ENCODE data around the gene SOCS7. TPM values are rescaled to one million over a fixed set of nuclear protein-coding genes. Genes with fewer than 3 reads are reported as not detected.

SOCS7 gene
- total and polyA plus RNA-seq, 2 donors: 3.5 to 10.4 TPM

GRCh38 chr17:38420518-38420917, 68.9 kb downstream of the SOCS7 start:
- H3K27ac ChIP-seq (ENCODE audit: low read depth in 1 of 2, low read length in 1 of 2): no peak overlapping the region
- H3K4me1 ChIP-seq (ENCODE audit: control insufficient read depth in 2 of 2, insufficient read depth in 2 of 2, low read length in 2 of 2): peaks cover 38 to 72% of the 10 kb centered on the region in 2 donors
- no peaks in the 10 kb centered on the region for H3K36me3 ChIP-seq (ENCODE audit: control insufficient read depth in 2 of 2, insufficient read depth in 2 of 2, low read length in 1 of 2)
- H3K4me3 ChIP-seq (ENCODE audit: low read length in 2 of 2): no peak overlapping the region
- peaks cover 0 to 48% of the 10 kb centered on the region in 2 donors for H3K27me3 ChIP-seq (ENCODE audit: control insufficient read depth in 2 of 2, insufficient read depth in 1 of 2, low read length in 1 of 2)
- DNase-seq (ENCODE audit: low read depth in 6 of 9, low spot score in 9 of 9): no peak
- WGBS: 92% methylated on average over 6 of the region's 6 CpGs
- peaks cover 0 to 1% of the 10 kb centered on the region in 2 donors for H3K9me3 ChIP-seq (ENCODE audit: control insufficient read depth in 2 of 2, insufficient read depth in 1 of 2, low read length in 1 of 2)

GRCh38 chr17:38421171-38421841, 69.7 kb downstream of the SOCS7 start:
- DNase-seq (ENCODE audit: low read depth in 6 of 9, low spot score in 9 of 9): no peak
- Histone ChIP-seq H3K36me3 (ENCODE audit: control insufficient read depth in 2 of 2, insufficient read depth in 2 of 2, low read length in 1 of 2) (no peaks in the 10 kb centered on the region), H3K27ac (ENCODE audit: low read depth in 1 of 2, low read length in 1 of 2) (no peak overlapping the region), H3K27me3 (ENCODE audit: control insufficient read depth in 2 of 2, insufficient read depth in 1 of 2, low read length in 1 of 2) (peaks cover 0 to 48% of the 10 kb centered on the region in 2 donors), H3K4me3 (ENCODE audit: low read length in 2 of 2) (no peak overlapping the region), H3K4me1 (ENCODE audit: control insufficient read depth in 2 of 2, insufficient read depth in 2 of 2, low read length in 2 of 2) (peaks cover 33 to 64% of the 10 kb centered on the region in 2 donors), H3K9me3 (ENCODE audit: control insufficient read depth in 2 of 2, insufficient read depth in 1 of 2, low read length in 1 of 2) (peaks cover 0 to 1% of the 10 kb centered on the region in 2 donors)
- 50% methylated on average over 14 of the region's 14 CpGs for WGBS

- Histone ChIP-seq H3K9me3 (ENCODE audit: control insufficient read depth in 2 of 2, insufficient read depth in 1 of 2, low read length in 1 of 2) (peaks cover 0 to 1% of the 10 kb centered on the region in 2 donors), H3K4me1 (ENCODE audit: control insufficient read depth in 2 of 2, insufficient read depth in 2 of 2, low read length in 2 of 2) (peaks cover 32 to 57% of the 10 kb centered on the region in 2 donors), H3K36me3 (ENCODE audit: control insufficient read depth in 2 of 2, insufficient read depth in 2 of 2, low read length in 1 of 2) (no peaks in the 10 kb centered on the region), H3K27me3 (ENCODE audit: control insufficient read depth in 2 of 2, insufficient read depth in 1 of 2, low read length in 1 of 2) (peaks cover 0 to 48% of the 10 kb centered on the region in 2 donors), H3K27ac (ENCODE audit: low read depth in 1 of 2, low read length in 1 of 2) (no peak overlapping the region), H3K4me3 (ENCODE audit: low read length in 2 of 2) (no peak overlapping the region)
- 90% methylated on average over 17 of the region's 17 CpGs for WGBS
- DNase-seq (ENCODE audit: low read depth in 6 of 9, low spot score in 9 of 9): no peak
Observed at GRCh38 chr17:38421871-38422827, 70.5 kb downstream of the SOCS7 start.

GRCh38 chr17:38424297-38424972, 72.8 kb downstream of the SOCS7 start:
- Histone ChIP-seq H3K4me3 (ENCODE audit: low read length in 2 of 2) (no peak overlapping the region), H3K27ac (ENCODE audit: low read depth in 1 of 2, low read length in 1 of 2) (no peak overlapping the region)

GRCh38 chr17:38425031-38425430, 73.4 kb downstream of the SOCS7 start:
- Histone ChIP-seq H3K27me3 (ENCODE audit: control insufficient read depth in 2 of 2, insufficient read depth in 1 of 2, low read length in 1 of 2) (peaks cover 0 to 28% of the 10 kb centered on the region in 2 donors), H3K27ac (ENCODE audit: low read depth in 1 of 2, low read length in 1 of 2) (no peak overlapping the region)
- no peak for DNase-seq (ENCODE audit: low read depth in 6 of 9, low spot score in 9 of 9)

More at GRCh38 chr17:38424297-38424972, 72.8 kb downstream of the SOCS7 start:
- H3K9me3 ChIP-seq (ENCODE audit: control insufficient read depth in 2 of 2, insufficient read depth in 1 of 2, low read length in 1 of 2): peaks cover 0 to 1% of the 10 kb centered on the region in 2 donors
- no peak for DNase-seq (ENCODE audit: low read depth in 6 of 9, low spot score in 9 of 9)
- H3K27me3 ChIP-seq (ENCODE audit: control insufficient read depth in 2 of 2, insufficient read depth in 1 of 2, low read length in 1 of 2): peaks cover 0 to 34% of the 10 kb centered on the region in 2 donors
- 80% methylated on average over 6 of the region's 6 CpGs for WGBS
- H3K36me3 ChIP-seq (ENCODE audit: control insufficient read depth in 2 of 2, insufficient read depth in 2 of 2, low read length in 1 of 2): no peaks in the 10 kb centered on the region
- peaks cover 34 to 58% of the 10 kb centered on the region in 2 donors for H3K4me1 ChIP-seq (ENCODE audit: control insufficient read depth in 2 of 2, insufficient read depth in 2 of 2, low read length in 2 of 2)

GRCh38 chr17:38425744-38426143, 74.1 kb downstream of the SOCS7 start:
- H3K4me1 ChIP-seq (ENCODE audit: control insufficient read depth in 2 of 2, insufficient read depth in 2 of 2, low read length in 2 of 2): peaks cover 29 to 58% of the 10 kb centered on the region in 2 donors
- no peak for DNase-seq (ENCODE audit: low read depth in 6 of 9, low spot score in 9 of 9)
- peaks cover 0 to 1% of the 10 kb centered on the region in 2 donors for H3K9me3 ChIP-seq (ENCODE audit: control insufficient read depth in 2 of 2, insufficient read depth in 1 of 2, low read length in 1 of 2)
- no peak overlapping the region for H3K4me3 ChIP-seq (ENCODE audit: low read length in 2 of 2)
- no peaks in the 10 kb centered on the region for H3K36me3 ChIP-seq (ENCODE audit: control insufficient read depth in 2 of 2, insufficient read depth in 2 of 2, low read length in 1 of 2)
- 77% methylated on average over 9 of the region's 9 CpGs for WGBS
- no peak overlapping the region for H3K27ac ChIP-seq (ENCODE audit: low read depth in 1 of 2, low read length in 1 of 2)
- H3K27me3 ChIP-seq (ENCODE audit: control insufficient read depth in 2 of 2, insufficient read depth in 1 of 2, low read length in 1 of 2): peaks cover 0 to 22% of the 10 kb centered on the region in 2 donors

More at GRCh38 chr17:38425031-38425430, 73.4 kb downstream of the SOCS7 start:
- 59% methylated on average over 13 of the region's 13 CpGs for WGBS
- Histone ChIP-seq H3K4me3 (ENCODE audit: low read length in 2 of 2) (no peak overlapping the region), H3K4me1 (ENCODE audit: control insufficient read depth in 2 of 2, insufficient read depth in 2 of 2, low read length in 2 of 2) (peaks cover 32 to 58% of the 10 kb centered on the region in 2 donors), H3K9me3 (ENCODE audit: control insufficient read depth in 2 of 2, insufficient read depth in 1 of 2, low read length in 1 of 2) (peaks cover 0 to 1% of the 10 kb centered on the region in 2 donors), H3K36me3 (ENCODE audit: control insufficient read depth in 2 of 2, insufficient read depth in 2 of 2, low read length in 1 of 2) (no peaks in the 10 kb centered on the region)

- no peak for DNase-seq (ENCODE audit: low read depth in 6 of 9, low spot score in 9 of 9)
- peaks cover 34 to 55% of the 10 kb centered on the region in 2 donors for H3K4me1 ChIP-seq (ENCODE audit: control insufficient read depth in 2 of 2, insufficient read depth in 2 of 2, low read length in 2 of 2)
- H3K27me3 ChIP-seq (ENCODE audit: control insufficient read depth in 2 of 2, insufficient read depth in 1 of 2, low read length in 1 of 2): peaks cover 0 to 15% of the 10 kb centered on the region in 2 donors
- H3K9me3 ChIP-seq (ENCODE audit: control insufficient read depth in 2 of 2, insufficient read depth in 1 of 2, low read length in 1 of 2): peaks cover 0 to 1% of the 10 kb centered on the region in 2 donors
- H3K36me3 ChIP-seq (ENCODE audit: control insufficient read depth in 2 of 2, insufficient read depth in 2 of 2, low read length in 1 of 2): no peaks in the 10 kb centered on the region
- no peak overlapping the region for H3K4me3 ChIP-seq (ENCODE audit: low read length in 2 of 2)
- no peak overlapping the region for H3K27ac ChIP-seq (ENCODE audit: low read depth in 1 of 2, low read length in 1 of 2)
Observed at GRCh38 chr17:38426441-38426840, 74.8 kb downstream of the SOCS7 start.

- Histone ChIP-seq H3K4me3 (ENCODE audit: low read length in 2 of 2) (peak overlapping the region; percentile 61 to 93), H3K4me1 (ENCODE audit: control insufficient read depth in 2 of 2, insufficient read depth in 2 of 2, low read length in 2 of 2) (peaks cover 32 to 49% of the 10 kb centered on the region in 2 donors), H3K36me3 (ENCODE audit: control insufficient read depth in 2 of 2, insufficient read depth in 2 of 2, low read length in 1 of 2) (no peaks in the 10 kb centered on the region), H3K27me3 (ENCODE audit: control insufficient read depth in 2 of 2, insufficient read depth in 1 of 2, low read length in 1 of 2) (peaks cover 0 to 8% of the 10 kb centered on the region in 2 donors), H3K9me3 (ENCODE audit: control insufficient read depth in 2 of 2, insufficient read depth in 1 of 2, low read length in 1 of 2) (peaks cover 0 to 1% of the 10 kb centered on the region in 2 donors), H3K27ac (ENCODE audit: low read depth in 1 of 2, low read length in 1 of 2) (peak overlapping the region; percentile 72 to 74)
- 66% methylated on average over 7 of the region's 7 CpGs for WGBS
- DNase-seq (ENCODE audit: low read depth in 6 of 9, low spot score in 9 of 9): no peak
Observed at GRCh38 chr17:38427160-38427949, 75.7 kb downstream of the SOCS7 start.
